Testis (tissue), 3 donors: ENCODE data around the gene P2RY14. TPM values are rescaled to one million over a fixed set of nuclear protein-coding genes. Genes with fewer than 3 reads are reported as not detected.

Experiments used
- DNase-seq: peaks from one replicate; pipeline ENCODE4 v3.0.0-alpha.2; 2019
- H3K27ac ChIP-seq, 2 donors: fragments of 200-600 bp; sonication (generic); one replicate each; pipeline ENCODE4 v1.5.1; 2019
- H3K27me3 ChIP-seq: fragments of 200-600 bp; sonication (generic); one replicate; pipeline ENCODE4 v1.5.1; 2019
- H3K36me3 ChIP-seq: fragments of 200-600 bp; sonication (generic); one replicate; pipeline ENCODE4 v1.5.1; 2017; ENCODE audit warnings: low read depth; ENCODE audit errors: missing control alignments
- H3K4me1 ChIP-seq: fragments of 200-600 bp; sonication (generic); one replicate; pipeline ENCODE4 v1.5.1; 2019
- H3K4me3 ChIP-seq, 2 donors: fragments of 200-600 bp; sonication (generic); one replicate each; pipeline ENCODE4 v1.5.1; 2017 to 2019
- H3K9me3 ChIP-seq: fragments of 200-600 bp; sonication (generic); one replicate; pipeline ENCODE4 v1.5.1; 2017
- CTCF ChIP-seq, 3 experiments: fragments of 450-650 bp in 2 of 3; fragments of 200-600 bp in 1 of 3; sonication (generic) in 1 of 3; IDR thresholded peaks; one replicate each; pipeline ENCODE4 v1.5.1; 2016 to 2019; ENCODE audit warnings: antibody characterized with exemption in 3 of 3, mild to moderate bottlenecking in 2 of 3, moderate library complexity in 1 of 3
- POLR2A ChIP-seq: fragments of 450-650 bp; IDR thresholded peaks from one replicate; pipeline ENCODE4 v1.6.1; 2017; ENCODE audit warnings: antibody characterized with exemption, mild to moderate bottlenecking, moderate library complexity
- WGBS, 2 donors: methylation state at CpG; one replicate each; pipeline ENCODE4 v1.1.5; 2018; 5-methylcytosine and 5-hydroxymethylcytosine counted together
- intact Hi-C: fragments of 100-400 bp; cut with DNase I; formaldehyde crosslinking; loops from one replicate; pipeline ENCODE4 v1.15.1; 2023; ENCODE audit warnings: low total_unique reads
- polyA plus RNA-seq: library from polyadenylated mRNA; stranded (reverse); fragments of 350-450 nt; fragmentation: Illumina TruSeq; extraction: RNeasy Lipid Tissue Mini Kit (QIAGEN cat#74804); gene quantifications from one replicate; pipeline ENCODE4 v1.2.3, GENCODE V29; 2014; ENCODE audit warnings: low read depth, low replicate concordance; ENCODE audit not compliant: insufficient read depth
- total RNA-seq, 2 donors: library from RNA; depleted of rRNA; stranded (reverse); fragments of >200 nt; gene quantifications; one replicate each; pipeline ENCODE4 v1.2.3, GENCODE V29; 2016

Gene P2RY14
- total and polyA plus RNA-seq, 3 donors from 2014 or later, result 0.47 to 0.79 (median 0.50) TPM

DNA sequence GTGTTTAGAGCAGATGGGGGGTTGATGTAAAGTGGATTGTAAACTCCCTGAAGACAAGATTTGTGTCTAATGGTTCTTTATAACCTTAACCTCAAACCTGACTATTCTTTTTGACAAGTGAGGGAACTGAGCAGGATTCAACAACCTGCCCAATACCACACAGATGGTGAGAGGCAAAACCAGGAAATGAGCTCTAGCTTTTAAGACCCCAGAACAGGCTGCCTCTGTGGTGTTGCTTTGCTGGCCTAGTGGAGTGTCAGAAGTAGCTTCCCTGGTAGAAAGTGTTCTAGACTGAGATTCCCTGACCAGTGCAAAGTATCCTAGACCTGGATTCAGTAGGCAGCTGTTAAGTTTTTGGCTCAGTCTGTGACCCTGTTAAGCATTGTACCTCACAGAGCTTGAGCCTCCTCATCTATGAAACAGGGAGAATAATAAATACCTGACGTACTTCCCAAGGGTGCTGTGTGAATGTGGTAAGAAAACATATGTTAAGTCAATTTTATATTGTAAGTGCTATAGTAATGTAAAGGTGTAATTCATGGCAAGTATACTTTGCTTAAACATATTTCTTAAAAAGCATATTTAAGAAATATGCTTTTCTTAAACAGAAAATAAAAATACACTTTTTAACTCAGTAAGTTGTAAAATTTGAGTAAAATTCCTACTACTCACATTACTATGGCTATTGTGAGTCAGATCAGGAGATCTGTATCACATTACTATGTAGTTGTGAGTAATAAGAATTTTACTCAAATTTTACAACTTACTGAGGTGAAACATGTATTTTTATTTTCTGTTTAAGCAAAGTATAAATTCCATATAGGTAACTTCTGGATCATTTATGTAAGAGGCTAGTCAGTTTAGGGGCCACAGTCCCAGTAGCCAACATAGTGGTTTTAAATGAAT is 29.5 kb upstream of the P2RY14 start:
- Histone ChIP-seq H3K9me3 (no peaks in the 10 kb centered on the region), H3K27me3 (no peaks in the 10 kb centered on the region), H3K4me1 (no peaks in the 10 kb centered on the region), H3K27ac (no peak overlapping the region), H3K36me3 (no peaks in the 10 kb centered on the region), H3K4me3 (no peak overlapping the region)
- intact Hi-C loops, result no loop called here
- 94 to 100% methylated on average over 1 of the region's 1 CpG for WGBS, 2 donors
- TF ChIP-seq POLR2A (no peak), CTCF (IDR thresholded peaks at IDR 0.05) (no peak)
- no peak for DNase-seq

DNA sequence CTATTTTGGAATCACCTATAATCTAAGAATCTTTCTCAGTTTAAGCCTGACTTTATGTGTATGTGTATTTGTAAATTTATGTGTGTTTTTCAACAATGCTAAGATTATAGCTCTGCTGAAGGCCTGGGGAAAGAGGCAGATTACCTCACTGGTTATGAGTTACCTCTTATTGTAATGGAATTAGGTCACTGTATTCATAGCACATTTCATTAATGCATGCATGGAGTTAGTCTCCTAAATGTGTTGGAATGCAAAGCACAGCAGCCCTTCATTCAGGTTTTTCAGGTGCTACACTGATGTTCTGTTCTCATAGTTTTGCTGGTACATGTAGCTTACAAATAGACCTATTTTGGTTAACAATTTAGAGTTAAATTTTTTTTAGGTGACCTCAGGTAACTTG is 28.8 kb upstream of the P2RY14 start:
- H3K9me3 ChIP-seq, result no peaks in the 10 kb centered on the region
- H3K4me1 ChIP-seq, result no peaks in the 10 kb centered on the region
- intact Hi-C loops, result no loop called here
- no peak for TF ChIP-seq CTCF (IDR thresholded peaks at IDR 0.05)
- TF ChIP-seq POLR2A, result no peak
- no peak overlapping the region for H3K4me3 ChIP-seq
- no peaks in the 10 kb centered on the region for H3K36me3 ChIP-seq
- H3K27ac ChIP-seq, result no peak overlapping the region
- DNase-seq, result no peak
- no peaks in the 10 kb centered on the region for H3K27me3 ChIP-seq

- no peaks in the 10 kb centered on the region for H3K27me3 ChIP-seq
- no peak for DNase-seq
- intact Hi-C loops, result no loop called here
- 88 to 93% methylated on average over 6 of the region's 6 CpGs for WGBS, 2 donors
- H3K9me3 ChIP-seq, result no peaks in the 10 kb centered on the region
- TF ChIP-seq CTCF (IDR thresholded peaks at IDR 0.05), result no peak
- no peak for TF ChIP-seq POLR2A
- H3K4me1 ChIP-seq, result no peaks in the 10 kb centered on the region
- H3K4me3 ChIP-seq, result no peak overlapping the region
- no peaks in the 10 kb centered on the region for H3K36me3 ChIP-seq
- no peak overlapping the region for H3K27ac ChIP-seq
These were observed 27.9 kb upstream of the P2RY14 start for GRCh38 chr3:151306168-151306810.

GRCh38 chr3:151305775-151306151 is 27.4 kb upstream of the P2RY14 start:
- no peak for DNase-seq
- Histone ChIP-seq H3K27me3 (no peaks in the 10 kb centered on the region), H3K9me3 (no peaks in the 10 kb centered on the region), H3K4me3 (no peak overlapping the region), H3K4me1 (no peaks in the 10 kb centered on the region), H3K27ac (no peak overlapping the region), H3K36me3 (no peaks in the 10 kb centered on the region)
- TF ChIP-seq CTCF (IDR thresholded peaks at IDR 0.05), result no peak
- no peak for TF ChIP-seq POLR2A
- intact Hi-C loops, result no loop called here
- WGBS, 2 donors, result 92 to 95% methylated on average over 4 of the region's 4 CpGs
